Lower leg skin (tissue), 4 donors: ENCODE results near the gene ZNF396. TPM values are rescaled to one million over a fixed set of nuclear protein-coding genes. Genes with fewer than 3 reads are reported as not detected.

Source experiments
- DNase-seq, 2 donors: peaks; one replicate each; pipeline ENCODE4 v3.0.0-alpha.2; 2019; ENCODE audit warnings: low spot score in 2 of 2
- H3K4me3 ChIP-seq: fragments of 200-600 bp; sonication (generic); 2 replicates; pipeline ENCODE4 v1.5.1; 2017; ENCODE audit warnings: mild to moderate bottlenecking, low read depth; ENCODE audit not compliant: poor library complexity, severe bottlenecking
- POLR2A ChIP-seq, 2 donors: fragments of 450-650 bp; IDR thresholded peaks; one replicate each; pipeline ENCODE4 v1.6.1; 2016 to 2017; ENCODE audit warnings: antibody characterized with exemption in 2 of 2, mild to moderate bottlenecking in 1 of 2, moderate library complexity in 1 of 2
- WGBS, 2 donors: methylation state at CpG; one replicate each; pipeline ENCODE4 v1.1.5; 2018; 5-methylcytosine and 5-hydroxymethylcytosine counted together
- intact Hi-C: fragments of 100-400 bp; cut with DNase I; formaldehyde crosslinking; loops from one replicate; pipeline ENCODE4 v1.15.0; 2023; ENCODE audit warnings: low total_unique reads
- total RNA-seq, 4 donors: library from RNA; depleted of rRNA; stranded (reverse); fragments of >200 nt; gene quantifications; one replicate each; pipeline ENCODE4 v1.1.0, GENCODE V29; 2016
- TF ChIP-seq, protein P1 (sequence below), 3 donors: fragments of 450-650 bp; IDR thresholded peaks; one replicate each; pipeline ENCODE4 v1.5.1; 2016; ENCODE audit warnings: antibody characterized with exemption in 3 of 3, mild to moderate bottlenecking in 3 of 3, moderate library complexity in 2 of 3

The ZNF396 gene
- total RNA-seq, 4 donors from 2014 or later: 0.30 to 2.1 (median 1.1) TPM

DNA sequence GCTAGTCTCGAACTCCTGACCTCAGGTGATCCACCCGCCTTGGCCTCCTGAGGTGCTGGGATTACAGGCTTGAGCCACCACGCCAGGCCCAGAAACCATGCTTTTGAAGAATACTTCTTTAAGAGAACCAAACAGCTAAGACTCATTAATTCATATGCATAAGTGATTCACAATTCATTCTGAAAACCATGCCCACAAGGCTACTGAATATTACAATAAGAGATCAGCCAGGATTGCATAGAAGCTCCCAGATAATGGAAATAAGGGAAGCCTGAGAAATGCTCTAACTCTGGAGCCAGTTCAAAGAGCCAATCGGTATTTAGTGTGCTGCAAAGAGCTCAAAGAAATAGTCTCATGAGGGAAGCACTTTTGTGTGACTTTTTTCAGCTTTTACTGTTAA is 2.4 kb downstream of the ZNF396 start:
- TF ChIP-seq POLR2A (IDR thresholded peaks at IDR 0.05): no peak
- TF ChIP-seq, protein P1, sequence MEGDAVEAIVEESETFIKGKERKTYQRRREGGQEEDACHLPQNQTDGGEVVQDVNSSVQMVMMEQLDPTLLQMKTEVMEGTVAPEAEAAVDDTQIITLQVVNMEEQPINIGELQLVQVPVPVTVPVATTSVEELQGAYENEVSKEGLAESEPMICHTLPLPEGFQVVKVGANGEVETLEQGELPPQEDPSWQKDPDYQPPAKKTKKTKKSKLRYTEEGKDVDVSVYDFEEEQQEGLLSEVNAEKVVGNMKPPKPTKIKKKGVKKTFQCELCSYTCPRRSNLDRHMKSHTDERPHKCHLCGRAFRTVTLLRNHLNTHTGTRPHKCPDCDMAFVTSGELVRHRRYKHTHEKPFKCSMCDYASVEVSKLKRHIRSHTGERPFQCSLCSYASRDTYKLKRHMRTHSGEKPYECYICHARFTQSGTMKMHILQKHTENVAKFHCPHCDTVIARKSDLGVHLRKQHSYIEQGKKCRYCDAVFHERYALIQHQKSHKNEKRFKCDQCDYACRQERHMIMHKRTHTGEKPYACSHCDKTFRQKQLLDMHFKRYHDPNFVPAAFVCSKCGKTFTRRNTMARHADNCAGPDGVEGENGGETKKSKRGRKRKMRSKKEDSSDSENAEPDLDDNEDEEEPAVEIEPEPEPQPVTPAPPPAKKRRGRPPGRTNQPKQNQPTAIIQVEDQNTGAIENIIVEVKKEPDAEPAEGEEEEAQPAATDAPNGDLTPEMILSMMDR (IDR thresholded peaks at IDR 0.05): no peak
- H3K4me3 ChIP-seq: no peak overlapping the region
- DNase-seq: no peak
- 83 to 94% methylated on average over 4 of the region's 4 CpGs for WGBS, 2 donors
- intact Hi-C loops: no loop called here

DNA sequence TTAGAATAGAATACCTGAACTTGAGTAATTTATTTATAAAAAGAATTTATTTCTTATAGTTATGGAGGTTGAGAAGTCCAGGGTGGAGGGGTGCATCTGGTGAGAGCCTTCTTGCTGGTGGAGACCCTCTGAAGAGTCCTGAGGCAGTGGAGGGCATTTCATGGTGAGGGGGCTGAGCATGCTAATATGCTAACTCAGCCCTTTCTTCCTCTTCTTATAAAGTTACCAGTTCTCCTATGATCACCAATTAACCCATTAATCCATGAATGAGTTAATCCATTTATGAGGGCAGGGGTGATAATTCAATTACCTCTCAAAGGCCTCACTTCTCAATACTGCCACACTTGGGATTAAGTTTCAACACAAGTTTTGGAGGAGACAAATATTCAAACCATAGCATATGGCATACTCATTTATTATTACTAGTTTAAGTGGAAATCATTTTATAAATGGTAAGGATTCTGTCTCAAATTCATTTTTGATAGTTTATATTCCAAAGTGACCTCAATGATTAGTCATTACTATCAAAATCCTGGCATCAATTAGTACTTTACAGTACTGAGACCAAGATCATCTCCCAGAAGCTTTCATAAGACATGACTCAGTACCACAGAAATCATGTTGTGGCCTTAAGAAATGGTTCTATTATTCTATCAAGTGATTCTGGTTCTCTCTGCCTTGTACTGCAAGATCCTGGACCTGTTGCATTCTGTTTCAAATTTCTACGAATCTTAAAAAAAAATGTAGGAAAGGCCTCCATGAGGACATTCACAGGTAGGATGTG is 5.5 kb downstream of the ZNF396 start:
- no peak for TF ChIP-seq POLR2A (IDR thresholded peaks at IDR 0.05)
- TF ChIP-seq, protein P1 (IDR thresholded peaks at IDR 0.05): no peak
- H3K4me3 ChIP-seq: no peak overlapping the region
- no peak for DNase-seq
- intact Hi-C loops: no loop called here
- 78 to 97% methylated on average over 1 of the region's 1 CpG for WGBS, 2 donors

DNA sequence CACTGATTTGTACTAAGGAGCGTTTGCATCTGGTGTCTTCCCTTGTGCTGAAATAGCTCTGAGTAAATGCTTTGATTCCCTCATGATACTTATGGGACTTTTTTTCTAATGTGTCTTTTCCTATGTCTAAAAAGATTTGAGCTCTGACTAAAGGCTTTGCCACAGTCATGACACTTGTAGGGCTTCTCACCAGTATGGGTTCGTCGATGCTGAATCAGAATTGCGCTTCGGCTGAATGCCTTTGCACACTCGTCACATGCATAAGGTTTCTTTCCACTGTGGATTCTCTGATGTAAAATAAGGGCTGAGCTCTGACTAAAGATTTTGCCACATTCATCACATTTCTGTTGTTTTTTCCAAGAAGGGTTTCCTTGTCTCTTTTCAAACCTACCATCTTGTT is 8.0 kb downstream of the ZNF396 start:
- no peak overlapping the region for H3K4me3 ChIP-seq
- intact Hi-C loops: loop anchor here (10.0 kb wide), 1 partner anchor 134 kb away; no protein-coding TSS in a partner anchor
- TF ChIP-seq POLR2A (IDR thresholded peaks at IDR 0.05): no peak
- TF ChIP-seq, protein P1 (IDR thresholded peaks at IDR 0.05): no peak
- DNase-seq: no peak
- WGBS, 2 donors: 94 to 95% methylated on average over 6 of the region's 6 CpGs

DNA sequence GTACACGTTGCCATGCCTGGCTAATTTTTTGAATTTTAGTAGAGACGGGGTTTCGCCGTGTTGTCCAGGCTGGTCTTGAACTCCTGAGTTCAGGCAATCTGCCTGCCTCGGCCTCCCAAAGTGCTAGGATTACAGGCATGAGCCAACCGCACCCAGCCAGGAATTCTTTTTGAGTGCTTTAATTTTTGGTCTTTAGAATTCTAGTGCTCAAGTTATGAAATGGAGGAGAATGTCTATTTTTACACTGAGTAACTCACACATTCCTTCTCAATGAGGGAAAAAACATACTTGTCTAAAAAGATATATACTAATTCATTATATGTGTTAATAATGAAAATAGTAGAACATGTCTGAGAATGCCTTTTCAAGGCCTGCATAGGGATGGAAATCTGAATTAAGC is 8.5 kb downstream of the ZNF396 start:
- no peak for DNase-seq
- WGBS, 2 donors: 93 to 94% methylated on average over 6 of the region's 6 CpGs
- TF ChIP-seq, protein P1 (IDR thresholded peaks at IDR 0.05): no peak
- TF ChIP-seq POLR2A (IDR thresholded peaks at IDR 0.05): no peak
- no peak overlapping the region for H3K4me3 ChIP-seq
- intact Hi-C loops: loop anchor here (10.0 kb wide), 1 partner anchor 134 kb away; no protein-coding TSS in a partner anchor

DNA sequence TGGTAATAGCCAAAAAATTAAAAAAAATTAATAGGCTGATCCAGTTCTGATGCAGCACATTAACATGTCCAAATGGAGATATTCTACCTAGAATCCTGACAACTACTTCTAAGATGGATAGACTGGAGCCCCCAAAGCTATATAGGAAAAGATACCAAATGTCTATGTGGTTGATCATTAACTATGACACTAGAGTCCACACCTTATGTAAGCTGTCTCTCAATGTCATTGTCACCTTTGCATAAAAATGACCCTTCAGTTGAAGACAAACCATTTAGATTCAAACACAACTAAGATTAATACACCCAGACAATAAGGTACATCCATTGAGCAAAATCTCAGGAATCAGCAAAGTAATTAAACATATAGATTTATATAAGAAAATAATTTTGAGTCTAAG is 14.6 kb downstream of the ZNF396 start:
- DNase-seq: no peak
- no peak for TF ChIP-seq POLR2A (IDR thresholded peaks at IDR 0.05)
- TF ChIP-seq, protein P1 (IDR thresholded peaks at IDR 0.05): no peak
- H3K4me3 ChIP-seq: no peak overlapping the region
- intact Hi-C loops: loop anchor here (10.0 kb wide), 1 partner anchor 128 kb away; no protein-coding TSS in a partner anchor
